HG02763 (cell line): ENCODE results near the gene TMCC3.
A peak's percentile ranks its signal among the peaks of the same experiment; 100 is the strongest.
"Not testable (repeated sequence)": the region's sequence is repeated elsewhere in the genome, so short reads cannot be mapped to it uniquely, and the experiment has no call there.

Experiments used
- ATAC-seq: cut with Tn5 transposase; IDR thresholded peaks from one replicate; pipeline ENCODE4 v1.9.1; 2021; ENCODE audit warnings: mild to moderate bottlenecking, moderate library complexity; ENCODE audit not compliant: unreplicated experiment

TMCC3 gene

DNA sequence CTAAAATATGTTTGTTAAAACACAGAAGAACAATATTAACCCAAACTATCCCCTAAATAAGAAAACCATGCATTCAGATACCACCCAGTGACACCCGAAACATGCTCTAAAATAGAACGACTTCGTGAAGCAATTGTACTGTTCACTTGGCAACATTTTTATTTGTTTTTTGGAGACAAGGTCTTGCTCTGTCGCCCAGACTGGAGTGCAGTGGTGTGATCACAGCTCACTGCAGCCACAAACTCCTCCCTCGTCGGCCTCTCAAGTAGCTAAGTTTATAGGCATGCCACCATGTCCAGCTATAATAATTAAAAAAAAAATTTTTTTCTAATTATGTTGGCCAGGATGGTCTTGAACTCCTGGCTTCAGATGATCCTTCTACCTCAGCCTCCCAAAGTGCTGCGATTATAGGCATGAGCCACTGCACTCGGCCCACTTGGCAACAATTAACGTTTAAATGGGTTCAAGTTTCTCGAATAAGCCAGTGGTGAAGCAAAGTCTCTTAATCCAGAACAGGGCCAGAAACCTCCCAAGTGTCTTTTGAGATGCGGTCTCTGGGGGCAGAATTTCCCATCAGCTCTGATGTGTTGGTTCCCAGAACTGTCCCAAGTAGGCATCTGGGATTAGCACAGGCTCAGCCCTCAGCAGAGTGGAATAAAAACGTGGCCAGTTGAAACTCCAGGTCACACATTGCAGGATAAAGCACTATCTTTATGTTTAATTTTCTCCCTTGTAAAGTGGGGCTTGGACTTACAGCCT is 74.5 kb downstream of the TMCC3 start:
- no peak for ATAC-seq

DNA sequence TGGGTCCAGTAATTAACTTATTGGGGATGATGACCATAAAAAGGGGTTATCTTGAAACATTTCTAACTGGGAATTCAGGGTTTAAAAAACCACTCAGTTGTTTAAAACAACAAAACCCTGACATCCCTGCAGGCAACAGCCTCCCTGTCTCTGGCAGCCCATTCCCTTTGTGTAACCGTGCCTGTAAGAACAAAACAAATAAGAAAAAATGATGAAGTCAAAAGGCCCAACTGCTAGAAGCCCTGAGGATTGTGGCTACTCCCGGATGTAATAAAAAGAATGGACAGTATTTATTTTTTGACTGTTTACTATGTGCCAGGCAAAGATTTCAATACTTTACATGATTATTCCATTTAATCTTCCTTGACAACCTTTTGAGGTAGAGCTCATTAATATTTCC is 75.3 kb downstream of the TMCC3 start:
- ATAC-seq, result no peak

DNA sequence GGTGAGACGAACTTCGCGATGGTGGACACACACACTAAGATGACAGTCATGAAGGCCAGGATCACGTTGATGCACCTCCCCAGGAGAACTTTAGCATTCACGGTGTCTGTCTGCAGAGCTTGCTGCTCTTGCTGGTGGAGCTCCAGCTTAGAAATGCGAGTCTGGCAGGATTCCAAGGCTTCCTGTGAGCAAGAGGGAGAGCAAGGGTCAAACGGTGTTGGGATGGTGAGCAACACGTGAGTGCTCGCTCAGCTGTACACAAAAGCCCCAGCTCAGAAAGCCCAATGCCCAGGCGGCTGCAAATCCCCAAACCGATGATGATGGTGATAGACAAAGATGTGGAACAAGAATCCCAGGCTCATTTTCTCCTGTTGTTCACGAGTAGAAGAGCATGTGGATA is 78.8 kb downstream of the TMCC3 start:
- ATAC-seq, result no peak

DNA sequence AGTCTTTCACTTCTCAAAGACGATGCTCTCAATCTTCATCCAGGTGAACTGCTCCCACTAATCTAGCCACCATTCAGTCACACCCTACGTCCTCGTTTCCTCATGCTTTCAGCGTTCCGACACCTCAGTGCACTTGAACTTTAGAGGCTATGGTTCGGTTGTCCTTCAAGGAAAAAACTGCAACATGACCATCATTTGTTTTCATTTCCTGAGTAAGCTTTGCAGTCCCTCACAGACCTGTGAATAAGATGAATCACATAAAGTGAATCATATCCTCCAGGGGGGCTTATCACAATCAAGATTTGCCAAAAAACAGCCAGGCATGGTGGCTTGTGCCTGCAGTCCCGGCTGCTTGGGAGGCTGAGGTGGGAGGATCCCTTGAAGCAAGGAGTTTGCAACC is 80.2 kb downstream of the TMCC3 start:
- no peak for ATAC-seq

DNA sequence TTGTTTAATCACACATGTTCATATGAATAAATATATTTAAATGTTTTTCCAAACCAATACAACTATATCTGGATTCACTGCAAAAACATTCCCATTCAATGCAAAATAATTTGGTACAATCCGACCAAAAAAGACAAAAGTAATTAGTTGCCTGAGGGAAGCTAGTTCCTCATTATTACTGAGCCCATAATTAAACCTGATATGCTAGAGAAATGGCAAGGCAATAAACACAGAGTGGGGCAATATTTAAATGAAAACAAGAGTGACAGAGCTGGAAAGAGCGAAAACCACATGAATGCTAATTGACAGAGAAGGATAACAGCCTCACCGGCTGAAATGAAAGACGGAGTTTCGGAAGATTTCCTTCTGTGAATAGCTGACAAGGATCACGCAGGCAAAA is 82.6 kb downstream of the TMCC3 start:
- no peak for ATAC-seq

- no peak for ATAC-seq
Measured at GRCh38 chr12:94566345-94566744, 84.0 kb downstream of the TMCC3 start.

GRCh38 chr12:94565683-94566082 is 84.7 kb downstream of the TMCC3 start:
- ATAC-seq, result no peak

DNA sequence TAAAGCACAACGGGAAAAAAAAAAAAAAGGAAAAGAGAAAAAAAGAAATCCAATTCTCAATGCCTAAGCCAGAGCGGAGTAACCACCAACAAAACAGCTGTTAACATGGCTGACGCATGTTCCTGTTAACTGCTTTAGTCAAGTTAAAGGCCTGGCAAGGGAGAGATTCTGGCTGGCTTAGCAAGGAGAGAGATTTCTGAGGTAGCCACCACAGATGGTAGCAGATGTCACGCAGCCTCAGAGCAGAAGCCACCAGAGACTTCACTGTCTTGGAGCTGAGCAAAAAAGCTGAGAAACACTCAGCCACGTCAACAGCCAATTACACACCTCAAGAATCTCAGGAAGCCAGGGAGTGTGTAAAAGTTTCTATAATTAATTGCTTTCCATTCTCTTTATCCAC is 87.1 kb downstream of the TMCC3 start:
- no peak for ATAC-seq

DNA sequence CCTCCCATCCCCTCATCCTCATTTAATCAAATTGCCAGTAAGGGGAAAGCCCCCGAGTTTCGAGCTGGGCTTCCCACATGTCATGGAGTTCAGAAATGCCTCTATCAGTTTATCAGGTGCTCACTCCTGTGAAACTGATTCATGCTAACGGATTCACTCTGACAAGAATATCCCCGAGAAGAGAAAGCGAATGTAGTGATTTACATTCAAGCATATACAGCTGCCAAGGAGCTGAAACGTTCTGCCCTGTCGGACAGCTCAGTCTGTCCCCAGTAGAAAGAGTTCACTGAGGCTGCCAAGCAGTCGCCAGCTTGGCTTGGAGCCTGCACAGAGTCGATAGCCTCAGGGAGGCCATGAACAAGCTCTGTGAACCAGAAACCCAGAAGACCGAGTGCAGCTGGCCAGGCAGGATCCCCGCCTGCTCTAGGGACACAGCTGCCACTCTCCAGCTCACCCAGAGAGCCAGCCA is 88.4 kb downstream of the TMCC3 start:
- peak; percentile 83 for ATAC-seq

- peak; percentile 64 for ATAC-seq
Measured at GRCh38 chr12:94560431-94561221, 89.7 kb downstream of the TMCC3 start.

DNA sequence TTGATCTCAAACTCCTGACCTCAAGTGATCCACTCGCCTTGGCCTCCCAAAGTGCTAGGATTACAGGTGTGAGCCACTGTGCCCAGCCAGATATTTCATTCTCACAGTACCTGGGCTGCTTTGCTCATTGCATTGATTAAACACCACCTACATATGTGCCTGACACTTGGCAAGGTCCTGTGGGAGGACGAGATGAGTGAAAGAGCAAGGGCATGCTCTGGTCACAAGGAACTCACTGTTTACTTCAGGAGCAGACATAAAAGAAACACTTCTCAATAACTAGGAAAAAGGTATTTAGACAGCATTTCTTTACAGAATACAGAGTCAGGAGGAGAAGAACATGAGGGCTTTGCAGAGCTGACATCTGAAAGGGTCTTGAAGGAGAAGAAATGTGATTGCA is 91.7 kb downstream of the TMCC3 start:
- ATAC-seq, result no peak

DNA sequence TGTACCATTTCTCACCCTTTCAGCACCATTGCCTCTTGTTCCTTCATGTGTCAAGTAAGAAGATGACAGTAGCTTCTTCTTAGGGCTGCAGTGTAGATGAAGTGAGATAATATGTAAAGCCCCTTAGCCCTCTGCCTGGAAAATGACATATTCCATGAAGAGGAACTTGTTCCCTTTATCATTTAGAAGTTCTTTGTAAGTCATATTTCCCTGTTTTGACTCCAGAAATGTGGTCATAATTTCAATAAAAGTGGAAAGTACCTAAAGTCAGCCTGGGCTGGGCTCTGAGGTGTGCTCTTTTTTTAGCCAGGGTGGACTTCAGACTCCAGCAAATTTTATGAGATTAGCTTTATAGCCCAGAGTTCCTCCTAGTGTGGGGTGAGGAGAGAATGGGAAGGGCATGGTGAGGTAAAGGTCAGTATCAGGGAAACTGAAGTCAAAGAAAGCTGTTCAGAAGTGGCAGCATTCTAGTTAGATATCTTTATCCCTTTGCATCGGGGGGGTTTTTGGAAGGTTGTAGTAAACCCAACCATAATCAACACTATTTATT is 92.5 kb downstream of the TMCC3 start:
- ATAC-seq, result no peak

DNA sequence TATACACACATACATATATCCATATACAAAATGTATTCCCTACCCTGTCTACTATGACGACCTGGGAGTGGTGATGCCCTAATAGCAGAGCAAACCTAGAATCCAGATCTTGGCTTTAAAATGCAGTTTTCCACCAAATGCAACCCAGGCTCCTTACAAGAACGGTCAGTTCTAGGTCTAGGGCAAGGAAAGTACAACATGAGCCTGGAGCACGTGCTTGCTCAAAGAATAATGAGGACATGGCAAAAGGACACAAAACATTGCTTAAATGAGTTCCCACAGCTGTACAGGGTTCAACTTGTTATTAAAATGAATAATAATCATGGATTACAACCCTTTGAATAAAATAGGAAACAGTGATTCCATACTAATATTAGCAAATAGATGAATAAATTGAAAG is 94.7 kb downstream of the TMCC3 start:
- ATAC-seq, result no peak

GRCh38 chr12:94553875-94554274 is 96.5 kb downstream of the TMCC3 start:
- ATAC-seq, result no peak

DNA sequence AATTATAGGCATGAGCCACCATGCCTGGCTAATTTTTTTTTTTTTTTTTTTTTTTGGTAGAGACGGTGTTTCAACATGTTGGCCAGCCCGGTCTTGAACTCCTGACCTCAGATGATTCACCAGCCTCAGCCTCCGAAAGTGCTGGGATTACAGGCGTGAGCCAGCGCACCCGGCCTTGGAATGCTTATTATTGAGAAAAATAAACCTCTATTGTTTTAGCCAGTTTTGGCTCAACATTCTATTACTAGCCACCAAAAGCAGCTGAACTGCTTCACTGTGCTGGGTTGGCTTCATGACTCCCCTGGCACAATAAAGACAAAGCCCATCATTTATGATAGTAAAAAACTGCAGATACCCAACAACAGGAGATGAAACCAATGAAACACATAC is 97.2 kb downstream of the TMCC3 start:
- ATAC-seq, result no peak

- ATAC-seq, result no peak
Measured at GRCh38 chr12:94551810-94552209, 98.5 kb downstream of the TMCC3 start.

DNA sequence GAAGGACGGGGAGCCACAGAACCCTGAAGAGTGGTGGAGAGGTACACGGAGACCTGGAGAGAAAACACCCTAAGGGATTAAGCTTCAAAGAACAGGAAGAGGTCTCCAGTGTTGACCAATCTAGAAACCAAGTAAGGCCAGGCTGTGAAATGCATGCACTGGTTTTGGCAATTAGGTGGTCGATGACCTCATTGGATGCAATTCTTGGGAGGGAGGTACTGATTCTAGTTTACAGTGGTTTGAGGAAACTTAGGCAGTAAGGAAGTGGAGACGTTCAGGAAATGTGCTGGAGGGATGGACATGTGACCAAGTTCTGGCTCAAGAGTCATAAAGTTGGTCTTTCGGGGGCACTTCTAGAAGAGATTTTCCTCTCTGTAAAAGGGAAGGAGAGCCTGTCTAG is 99.4 kb downstream of the TMCC3 start:
- no peak for ATAC-seq

- ATAC-seq, result not testable (repeated sequence)
Measured at GRCh38 chr12:94548833-94549232, 101.5 kb downstream of the TMCC3 start.

DNA sequence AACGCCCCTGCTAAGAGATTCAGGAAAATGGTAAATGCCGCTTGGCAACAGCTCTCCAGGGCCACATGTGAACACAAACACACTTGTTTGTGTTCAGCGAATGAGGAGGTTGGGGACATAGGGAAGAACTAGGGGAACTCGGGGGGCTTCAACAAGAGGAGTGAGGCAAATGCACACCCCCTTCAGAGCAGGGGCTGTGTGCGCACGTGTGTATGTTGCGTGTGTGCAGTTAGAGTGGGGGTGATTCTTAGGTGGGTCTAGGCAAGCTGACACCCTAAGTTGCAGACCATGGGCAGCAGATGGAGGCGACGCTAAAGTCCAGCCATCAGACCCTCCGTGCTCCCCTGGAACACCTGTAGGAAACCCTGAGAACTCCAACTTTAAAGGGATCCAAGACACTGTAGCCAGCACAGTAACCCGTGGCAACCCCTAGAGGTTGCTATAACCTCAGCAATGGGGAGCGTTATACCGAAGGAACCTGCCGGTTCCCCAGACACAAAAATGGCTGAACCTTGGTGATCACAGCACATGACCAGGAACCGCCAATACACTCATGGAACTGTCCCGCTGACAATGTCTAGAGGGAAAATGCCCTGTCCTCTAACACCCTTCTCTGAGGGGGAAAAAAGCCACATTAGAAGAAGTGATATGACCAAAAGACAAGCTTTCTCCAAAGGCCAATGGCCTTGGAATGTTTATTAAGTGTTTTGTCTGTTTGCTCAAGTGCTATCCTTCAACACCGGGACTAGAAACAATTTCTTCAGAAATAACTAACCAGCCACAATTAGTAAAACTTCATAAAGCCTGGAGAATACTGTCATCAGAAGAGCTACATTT is 104.2 kb downstream of the TMCC3 start:
- no peak for ATAC-seq

DNA sequence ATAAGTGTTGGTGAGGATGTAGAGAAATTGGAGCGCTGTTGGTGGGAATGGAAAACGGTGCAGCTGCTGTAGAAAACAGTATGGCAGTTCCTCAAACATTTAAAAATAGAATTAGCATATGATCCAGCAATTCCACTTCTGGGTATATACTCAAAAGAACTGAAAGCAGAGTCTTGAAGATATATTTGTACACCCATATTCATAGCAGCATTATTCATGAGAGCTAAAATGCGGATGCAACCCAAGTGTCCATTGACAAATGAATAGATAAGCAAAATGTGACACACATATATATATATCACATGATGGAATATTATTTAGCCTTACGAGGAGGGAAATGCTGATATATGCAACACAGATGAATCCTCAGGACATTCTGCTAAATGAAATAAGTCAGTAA is 106.0 kb downstream of the TMCC3 start:
- ATAC-seq, result no peak

DNA sequence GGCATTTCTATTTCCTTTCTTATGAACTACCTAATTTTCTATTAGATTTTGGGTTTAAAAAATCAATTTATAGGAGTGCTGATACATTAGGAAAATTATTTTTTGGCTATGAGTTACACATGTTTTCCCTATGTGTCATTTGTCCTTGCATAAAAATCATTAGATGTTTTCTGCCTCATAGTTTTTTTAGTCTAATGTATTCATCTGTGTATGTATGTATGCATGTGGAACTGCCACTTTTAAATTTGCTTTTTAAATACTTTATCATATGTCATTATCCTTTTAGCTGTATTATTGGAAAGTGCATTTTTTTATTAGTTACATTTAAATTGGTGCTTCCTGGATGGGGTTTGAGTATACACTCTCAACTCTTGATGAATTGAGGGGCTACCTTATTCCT is 112.0 kb downstream of the TMCC3 start:
- no peak for ATAC-seq
